Hematopoietic multipotent progenitor cell treated with erythropoietin and hydrocortisone succinate and interleukin-3 and kit ligand, for 17 days (in vitro differentiated cells): ENCODE results near the gene CEP162.
"Not testable (repeated sequence)": the region's sequence is repeated elsewhere in the genome, so short reads cannot be mapped to it uniquely, and the experiment has no call there.

Experiments
- DNase-seq: peaks from one replicate; pipeline ENCODE4 v3.0.0-alpha.2; 2015; ENCODE audit warnings: low spot score

The CEP162 gene

DNA sequence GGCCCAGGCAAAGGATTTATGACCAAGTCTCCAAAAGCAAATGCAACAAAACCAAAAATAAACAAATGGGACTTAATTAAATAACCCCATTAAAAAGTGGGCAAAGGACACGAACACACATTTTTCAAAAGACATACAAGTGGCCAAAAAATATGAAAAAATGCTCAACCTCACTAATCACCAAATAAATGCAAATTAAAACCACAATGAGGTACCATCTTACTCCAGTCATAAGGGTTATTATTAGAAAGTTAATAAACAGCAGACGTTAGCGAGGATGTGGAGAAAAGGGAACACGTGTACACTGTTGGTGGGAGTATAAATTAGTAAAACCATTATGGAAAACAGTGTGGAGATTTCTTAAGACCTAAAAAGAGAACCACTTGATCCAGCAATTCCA, 71.1 kb downstream of the CEP162 start:
- no peak for DNase-seq

DNA sequence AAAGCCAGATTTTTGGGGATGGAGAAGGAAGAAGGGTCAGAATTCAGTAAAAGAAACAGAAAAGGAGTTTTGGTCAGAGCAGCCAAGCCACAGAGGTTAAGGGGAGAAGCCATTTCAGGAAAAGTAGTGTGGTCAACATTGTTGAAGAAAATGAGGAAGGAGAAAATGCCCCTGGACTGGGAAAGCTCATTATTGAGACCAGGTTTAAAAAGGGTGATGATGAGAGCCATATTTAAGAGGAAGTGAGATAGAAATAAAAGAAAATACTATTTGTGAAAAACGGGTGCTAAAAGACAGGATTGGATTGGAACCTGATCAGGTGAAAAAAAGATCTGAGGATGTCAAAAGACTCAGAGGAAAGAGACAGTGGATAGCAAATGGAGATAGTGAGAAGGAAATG, 75.8 kb downstream of the CEP162 start:
- DNase-seq, result no peak

DNA sequence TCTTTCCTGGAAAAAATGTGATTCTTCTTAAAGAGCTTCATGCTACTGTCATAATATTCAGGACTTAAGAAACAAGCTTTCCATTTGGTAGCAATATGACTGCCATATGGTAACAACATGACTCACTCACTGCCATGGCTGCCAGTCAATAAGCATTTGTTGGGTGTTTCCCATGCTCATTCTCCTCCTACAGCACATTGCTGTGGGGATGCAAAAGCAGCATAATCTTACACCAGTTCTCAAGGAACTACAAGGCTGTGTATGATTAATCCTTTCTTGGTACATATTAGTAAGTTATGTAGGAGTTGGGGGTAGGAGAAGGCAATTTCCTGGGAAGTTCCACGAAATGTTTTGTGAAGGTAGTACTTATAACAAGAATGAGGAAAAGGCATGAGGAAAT, 76.7 kb downstream of the CEP162 start:
- no peak for DNase-seq

DNA sequence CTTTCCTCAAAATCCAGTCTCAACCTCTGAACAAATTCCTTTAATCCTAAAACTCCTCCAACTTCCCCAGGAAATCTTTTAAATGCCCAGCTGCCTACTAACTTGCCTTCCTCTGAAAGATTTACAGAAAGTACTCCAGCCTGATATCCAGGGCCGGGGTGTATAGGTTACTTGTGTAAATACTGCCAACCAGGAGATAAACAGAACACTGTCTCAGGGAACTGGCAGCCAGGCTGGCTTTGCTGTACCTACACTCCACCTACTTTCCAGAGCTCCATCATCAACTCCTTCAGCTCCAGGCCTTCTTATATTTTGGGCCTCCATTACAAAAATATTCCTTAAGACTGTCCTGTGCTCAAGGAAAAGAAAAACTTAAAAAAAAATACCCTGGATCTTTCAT, 85.9 kb downstream of the CEP162 start:
- DNase-seq, result no peak

DNA sequence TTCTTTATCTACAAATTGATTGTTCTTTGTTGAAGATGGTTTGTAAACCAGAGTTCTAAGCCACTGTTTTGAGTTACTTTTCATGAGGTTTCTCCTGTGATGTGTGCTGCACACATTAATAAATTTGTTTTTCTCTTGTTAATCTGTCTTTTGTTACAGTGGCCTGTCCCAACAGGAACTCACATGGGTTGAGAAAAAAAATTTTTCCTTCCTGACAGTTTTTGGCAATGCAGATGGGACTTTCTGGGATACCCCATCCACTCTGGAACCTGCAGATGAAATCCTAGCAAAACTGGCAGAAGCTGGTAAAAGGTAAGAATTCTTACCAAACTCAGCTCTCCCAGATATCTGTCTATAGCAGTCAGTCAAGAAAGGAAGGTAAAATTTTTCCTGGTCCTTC, 88.1 kb downstream of the CEP162 start:
- DNase-seq, result no peak

DNA sequence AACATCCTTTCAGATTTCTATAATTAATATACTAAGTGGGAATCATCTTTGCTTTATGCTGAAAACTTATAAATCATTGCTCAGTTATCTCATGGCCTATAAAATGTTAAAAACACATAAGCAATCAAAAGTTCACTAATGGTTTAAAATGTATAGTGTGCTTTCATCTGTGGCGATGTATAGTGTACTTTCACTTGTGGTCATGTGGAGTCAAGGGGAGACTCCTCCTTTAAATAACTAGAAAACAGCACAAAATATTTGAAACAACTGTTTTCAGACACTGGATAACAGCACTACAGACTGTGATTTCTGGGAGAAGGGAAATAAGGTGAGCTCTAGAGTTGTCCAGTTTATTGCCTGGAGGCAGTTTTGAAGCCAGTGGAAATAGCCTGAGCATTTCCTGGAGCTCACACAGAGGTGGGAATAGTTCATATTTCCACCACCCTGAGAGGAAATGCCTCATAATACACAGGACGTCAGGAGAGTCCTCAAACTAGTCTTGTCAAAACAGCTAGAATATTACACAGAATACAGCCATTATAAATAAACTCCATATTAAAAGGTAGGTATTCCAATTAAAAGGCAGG, 89.4 kb downstream of the CEP162 start:
- DNase-seq, result no peak

DNA sequence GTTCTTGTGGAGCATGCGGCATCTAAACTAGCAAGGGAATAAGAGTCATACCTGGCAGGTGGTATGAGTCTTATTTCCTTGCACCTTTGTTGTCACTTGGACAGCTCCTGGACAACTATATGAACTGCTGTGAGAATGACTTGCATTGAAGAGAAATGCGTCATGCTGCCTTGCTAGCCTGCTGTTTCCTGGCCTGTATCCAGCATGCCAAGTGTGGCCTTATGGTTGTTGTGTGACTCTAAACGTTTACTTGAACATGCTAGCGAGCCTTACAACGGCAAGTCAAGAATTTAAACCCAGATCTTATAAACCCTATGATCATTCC, 90.4 kb downstream of the CEP162 start:
- no peak for DNase-seq

DNA sequence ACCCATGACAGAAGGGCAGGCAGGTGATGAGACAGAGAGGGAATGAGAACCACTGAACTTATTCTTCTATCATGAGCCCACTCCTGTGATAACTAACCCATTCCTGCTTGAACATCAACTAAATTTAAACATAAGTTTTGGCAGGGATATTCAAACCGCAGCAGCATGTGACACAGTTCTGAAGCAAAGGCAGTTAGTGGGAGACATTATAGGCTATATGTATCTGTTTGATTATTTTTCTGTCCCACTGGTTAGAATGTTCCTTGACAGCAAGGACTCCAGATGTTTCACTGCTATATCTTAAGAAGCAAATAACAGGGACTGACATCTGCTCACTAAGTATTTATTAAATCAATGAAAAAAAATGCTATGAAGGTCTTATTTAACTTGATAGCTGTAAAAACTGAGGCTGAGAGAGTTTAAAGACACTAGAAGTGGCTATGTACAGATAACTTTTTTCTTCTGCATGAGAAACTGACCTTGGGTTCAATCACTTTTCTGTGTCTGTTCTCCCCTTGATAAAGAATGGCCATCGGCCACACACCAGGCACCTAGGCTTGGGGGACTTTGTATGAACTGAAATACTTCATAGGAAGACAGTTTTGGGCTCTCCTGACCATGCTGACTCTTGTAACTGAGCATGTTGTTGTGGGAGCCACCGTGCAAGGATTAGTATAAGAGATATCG, 90.9 kb downstream of the CEP162 start:
- no peak for DNase-seq

DNA sequence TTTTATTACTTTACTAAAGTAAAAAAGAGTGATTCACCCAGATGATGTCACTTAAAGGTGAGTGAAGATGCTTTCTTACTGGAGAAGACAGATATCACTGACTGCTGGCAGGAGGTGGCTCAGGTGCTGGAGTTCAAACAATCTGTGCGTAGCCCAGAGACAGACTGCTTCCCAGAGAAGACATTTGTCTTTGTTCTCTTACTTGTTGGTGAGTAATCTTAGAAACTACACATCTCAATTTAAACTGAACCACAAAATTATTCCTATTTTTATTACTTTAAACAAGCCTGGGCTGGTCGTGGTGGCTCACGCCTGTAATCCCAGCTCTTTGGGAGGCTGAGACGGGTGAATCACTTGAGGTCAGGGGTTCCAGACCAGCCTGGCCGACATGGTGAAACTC, 92.2 kb downstream of the CEP162 start:
- no peak for DNase-seq

DNA sequence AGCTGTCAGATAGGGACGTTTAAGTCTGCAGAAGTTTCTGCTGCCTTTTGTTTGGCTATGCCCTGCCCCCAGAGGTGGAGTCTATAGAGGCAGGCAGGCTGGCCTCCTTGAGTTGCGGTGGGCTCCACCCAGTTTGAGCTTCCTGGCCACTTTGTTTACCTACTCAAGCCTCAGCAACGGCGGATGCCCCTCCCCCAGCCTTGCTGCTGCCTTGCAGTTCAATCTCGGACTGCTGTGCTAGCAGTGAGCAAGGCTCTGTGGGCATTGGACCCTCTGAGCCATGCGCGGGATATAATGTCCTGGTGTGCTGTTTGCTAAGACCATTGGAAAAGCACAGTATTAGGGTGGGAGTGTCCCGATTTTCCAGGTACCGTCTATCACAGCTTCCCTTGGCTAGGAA, 94.1 kb downstream of the CEP162 start:
- DNase-seq, result not testable (repeated sequence)

DNA sequence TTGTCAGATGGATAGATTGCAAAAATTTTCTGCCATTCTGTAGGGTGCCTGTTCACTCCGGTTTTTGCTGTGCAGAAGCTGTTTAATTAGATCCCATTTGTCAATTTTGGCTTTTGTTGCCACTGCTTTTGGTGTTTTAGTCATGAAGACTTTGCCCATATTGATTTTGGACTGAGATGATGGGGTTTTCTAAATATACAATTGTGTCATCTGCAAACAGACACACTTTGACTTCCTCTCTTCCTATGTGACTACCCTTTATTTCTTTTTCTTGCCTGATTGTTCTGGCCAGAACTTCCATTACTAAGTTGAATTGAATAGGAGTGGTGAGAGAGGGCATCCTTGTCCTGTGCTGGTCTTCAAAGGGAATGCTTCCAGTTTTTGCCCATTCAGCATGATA, 97.9 kb downstream of the CEP162 start:
- DNase-seq, result not testable (repeated sequence)

DNA sequence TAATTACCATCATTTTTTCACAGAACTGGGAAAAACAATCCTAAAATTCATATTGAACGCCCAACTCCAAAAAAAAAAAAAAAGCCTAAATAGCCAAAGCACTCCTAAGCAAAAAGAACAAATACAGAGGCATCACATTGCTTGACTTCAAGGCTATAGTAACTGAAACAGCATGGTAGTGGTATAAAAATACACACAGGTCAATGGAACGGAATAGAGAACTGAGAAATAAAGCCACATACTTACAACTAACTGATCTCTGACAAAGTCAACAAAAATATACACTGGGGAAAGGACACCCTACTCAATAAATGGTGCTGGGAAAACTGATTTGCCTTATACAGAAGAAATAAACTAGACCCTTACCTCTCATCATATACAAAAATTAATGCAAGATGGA, 104.3 kb downstream of the CEP162 start:
- no peak for DNase-seq

DNA sequence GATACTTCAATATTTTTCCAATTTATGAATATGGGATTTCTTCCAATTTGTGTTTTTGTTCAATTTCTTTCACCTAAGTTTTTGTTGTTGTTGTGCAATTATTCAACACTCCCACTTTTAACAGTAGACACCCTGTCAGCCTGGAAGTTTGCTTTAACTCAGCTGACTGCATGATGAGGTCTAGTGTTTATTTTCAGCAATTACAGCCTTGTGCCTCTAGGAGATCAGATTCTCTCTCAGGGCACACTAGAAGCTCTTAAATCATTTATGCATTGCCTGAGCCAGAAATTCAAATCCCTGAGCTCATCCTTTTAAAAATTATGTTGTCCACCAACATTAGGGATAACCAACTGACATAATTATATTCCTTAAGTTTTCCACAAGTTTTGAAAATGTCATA, 108.2 kb downstream of the CEP162 start:
- DNase-seq, result no peak

DNA sequence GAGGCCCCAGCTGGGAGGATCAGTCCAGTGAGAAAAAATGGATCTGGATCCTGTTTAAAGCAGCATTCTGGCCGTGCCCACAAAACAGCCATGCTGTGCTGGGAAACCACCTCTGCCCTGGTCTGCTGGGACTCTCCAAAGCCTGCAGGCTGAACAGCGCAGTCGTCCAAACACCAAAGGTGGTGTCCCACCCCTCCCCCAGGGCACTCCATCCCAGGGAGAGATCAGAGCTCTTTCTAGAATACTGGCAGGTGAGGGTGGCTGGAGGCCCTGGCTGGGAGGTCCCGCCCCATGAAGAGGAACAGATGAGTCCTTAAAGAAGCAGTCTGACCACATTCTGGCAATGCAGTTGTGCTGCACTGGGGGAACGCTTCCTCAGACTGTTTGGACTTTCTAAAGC, 109.3 kb downstream of the CEP162 start:
- DNase-seq, result no peak

DNA sequence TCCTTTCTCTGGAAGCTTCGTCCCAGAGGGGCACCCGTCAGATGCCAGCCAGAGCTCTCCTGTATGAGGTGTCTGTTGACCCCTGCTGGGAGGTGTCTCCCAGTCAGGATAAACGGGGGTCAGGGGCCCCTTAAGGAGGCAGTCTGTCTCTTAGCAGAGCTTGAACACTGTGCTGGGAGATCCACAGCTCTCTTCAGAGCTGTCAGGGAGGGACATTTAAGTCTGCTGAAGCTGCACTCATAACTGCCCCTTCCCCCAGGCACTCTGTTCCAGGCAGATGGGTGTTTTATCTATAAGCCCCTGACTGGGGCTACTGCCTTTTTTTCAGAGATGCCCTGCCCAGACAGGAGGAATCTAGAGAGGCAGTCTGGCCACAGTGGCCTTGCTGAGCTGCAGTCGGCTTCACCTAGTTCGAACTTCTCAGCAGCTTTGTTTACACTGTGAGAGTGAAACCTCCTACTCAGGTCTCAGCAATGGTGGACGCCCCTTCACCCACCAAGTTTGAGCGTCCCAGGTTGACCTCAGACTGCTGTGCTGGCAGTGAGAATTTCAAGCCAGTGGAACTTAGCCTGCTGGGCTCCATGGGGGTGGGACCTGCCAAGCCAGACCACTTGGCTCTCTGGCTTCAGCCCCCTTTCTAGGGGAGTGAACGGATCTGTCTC, 112.4 kb downstream of the CEP162 start:
- DNase-seq, result not testable (repeated sequence)

DNA sequence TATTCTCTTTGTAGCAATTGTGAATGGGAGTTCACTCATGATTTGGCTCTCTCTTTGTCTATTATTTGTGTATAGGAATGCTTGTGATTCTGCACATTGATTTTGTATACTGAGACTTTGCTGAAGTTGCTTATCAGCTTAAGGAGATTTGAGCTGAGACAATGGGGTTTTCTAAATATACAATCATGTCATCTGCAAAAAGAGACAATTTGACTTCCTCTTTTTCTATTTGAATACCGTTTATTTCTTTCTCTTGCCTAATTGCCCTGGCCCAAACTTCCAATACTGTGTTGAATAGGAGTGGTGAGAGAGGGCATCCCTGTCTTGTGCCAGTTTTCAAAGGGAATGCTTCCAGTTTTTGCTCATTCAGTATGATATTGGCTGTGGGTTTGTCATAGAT, 116.1 kb downstream of the CEP162 start:
- not testable (repeated sequence) for DNase-seq

DNA sequence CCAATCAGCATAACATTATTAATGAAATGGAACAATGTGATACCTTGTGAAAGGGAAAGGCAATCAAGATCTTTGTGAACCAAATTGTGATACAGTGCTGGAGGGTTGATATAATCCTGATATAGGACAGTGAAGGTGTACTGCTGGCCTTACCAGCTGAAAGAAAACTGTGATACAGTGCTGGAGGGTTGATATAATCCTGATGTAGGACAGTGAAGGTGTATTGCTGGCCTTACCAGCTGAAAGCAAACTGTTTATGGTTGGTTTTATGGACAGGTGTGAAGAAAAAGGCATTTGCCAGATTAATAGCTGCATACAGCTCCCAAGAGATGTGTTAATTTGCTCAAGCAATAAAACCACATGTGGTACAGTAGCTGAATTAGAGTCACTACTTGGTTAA, 119.9 kb downstream of the CEP162 start:
- no peak for DNase-seq

DNA sequence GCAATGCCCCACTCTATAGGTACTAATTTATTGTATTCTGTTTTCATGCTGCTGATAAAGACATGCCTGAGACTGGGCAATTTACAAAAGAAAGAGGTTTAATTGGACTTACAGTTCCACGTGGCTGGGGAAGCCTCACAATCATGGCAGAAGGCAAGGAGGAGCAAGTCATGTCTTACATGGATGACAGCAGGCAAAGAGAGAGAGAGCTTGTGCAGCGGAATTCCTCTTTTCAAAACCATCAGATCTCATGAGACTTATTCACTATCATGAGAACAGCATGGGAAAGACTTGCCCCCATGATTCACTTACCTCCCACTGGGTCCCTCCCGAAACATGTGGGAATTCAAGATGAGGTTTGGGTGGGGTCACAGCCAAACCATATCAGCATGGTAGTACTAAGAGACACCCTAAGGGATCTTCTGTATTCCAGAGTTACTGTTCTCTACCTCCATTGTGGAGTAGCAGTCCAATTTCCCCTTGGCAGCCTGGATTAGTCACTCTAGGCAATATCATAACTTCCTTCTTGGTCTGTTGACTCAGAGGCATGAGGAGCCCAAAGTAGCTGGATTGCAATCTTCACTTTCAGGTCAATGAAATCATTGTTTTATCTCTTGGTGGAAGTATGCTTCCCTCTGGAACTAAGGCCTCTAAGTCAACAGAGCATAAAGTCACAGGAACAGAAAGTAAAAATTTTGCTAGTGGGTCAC, 122.1 kb downstream of the CEP162 start:
- DNase-seq, result not testable (repeated sequence)

DNA sequence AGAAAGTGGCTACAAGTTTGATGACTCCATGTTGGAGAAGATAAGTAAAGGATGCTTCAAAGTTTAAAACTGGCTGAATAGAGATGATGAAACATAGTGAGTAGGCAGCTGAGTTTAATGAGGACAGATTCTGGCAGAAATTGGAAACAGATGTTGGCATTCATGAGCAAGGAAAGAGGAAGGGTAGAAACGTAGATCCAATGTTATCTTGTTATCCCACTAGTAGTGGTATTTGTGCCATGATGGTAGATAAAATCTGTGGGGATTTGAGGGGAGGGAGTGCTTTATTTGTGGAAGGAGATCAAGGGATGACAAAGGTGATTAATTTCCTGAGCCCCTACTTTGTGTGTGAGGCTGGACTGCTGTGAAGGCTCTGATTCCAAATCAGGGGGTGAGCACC, 124.4 kb downstream of the CEP162 start:
- DNase-seq, result no peak

DNA sequence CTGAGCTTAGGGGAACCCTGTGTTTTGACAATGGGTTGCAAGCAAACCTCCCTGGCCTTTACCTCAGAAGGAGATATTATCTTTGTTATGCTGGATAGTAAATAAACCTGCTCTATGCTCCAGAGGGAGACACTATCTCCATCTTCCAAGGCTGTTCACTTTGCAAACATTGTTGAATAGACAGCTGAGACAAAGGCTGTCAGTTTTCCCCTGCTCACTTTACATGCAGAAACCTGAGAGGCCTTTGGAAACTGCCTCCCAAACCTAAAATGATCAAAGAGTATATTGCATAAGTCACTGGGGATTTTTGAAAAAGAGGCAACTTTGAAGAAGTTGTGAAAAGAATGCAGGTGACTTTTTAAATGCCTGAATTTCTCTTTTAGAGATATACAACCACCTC, 132.3 kb downstream of the CEP162 start:
- no peak for DNase-seq

DNA sequence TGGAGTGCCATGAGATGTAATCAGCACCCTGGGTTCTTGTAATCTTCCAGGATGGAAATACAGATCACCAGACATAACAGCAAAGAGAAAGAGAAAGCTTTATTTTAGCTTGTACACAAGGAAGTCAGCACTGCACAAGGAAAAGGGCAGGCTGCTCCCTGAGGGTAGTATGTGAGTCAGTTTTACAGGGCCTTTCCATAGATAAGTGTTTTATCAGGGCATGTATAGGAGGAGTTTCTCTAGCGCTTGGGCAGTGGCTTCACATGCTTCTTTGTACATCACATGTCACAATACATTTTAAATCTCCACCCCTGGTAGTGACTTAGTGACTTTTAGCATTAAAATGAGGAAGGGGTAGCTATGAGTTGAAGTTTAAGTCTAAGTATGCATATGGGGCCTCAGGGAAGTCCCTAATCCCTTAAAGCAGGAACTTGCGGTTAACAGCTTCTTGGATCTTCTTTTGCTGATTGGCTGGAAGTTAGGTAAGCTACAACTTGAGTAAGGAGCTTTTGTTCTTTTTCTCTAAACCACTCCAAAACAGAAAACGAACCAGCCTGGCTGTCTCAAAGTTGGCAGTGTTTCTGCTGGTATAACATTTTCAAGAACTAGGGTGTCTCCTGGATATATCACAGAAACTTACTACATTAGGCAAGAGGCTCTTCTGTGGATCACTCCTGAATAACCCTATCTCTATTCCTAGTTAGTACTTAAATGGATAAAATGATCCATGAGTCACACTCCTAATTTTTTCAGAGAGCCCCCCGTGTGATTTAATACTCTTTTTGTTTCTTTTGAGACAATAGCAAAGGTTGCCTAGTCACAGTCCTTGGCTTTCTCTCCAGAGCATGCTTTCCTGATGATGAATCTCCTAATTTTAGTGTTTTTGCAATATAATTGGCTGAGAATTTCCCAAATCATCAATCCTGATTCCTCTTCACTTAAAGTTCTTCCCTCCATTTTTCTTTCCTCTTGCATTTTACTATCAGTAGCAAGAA, 133.7 kb downstream of the CEP162 start:
- no peak for DNase-seq

DNA sequence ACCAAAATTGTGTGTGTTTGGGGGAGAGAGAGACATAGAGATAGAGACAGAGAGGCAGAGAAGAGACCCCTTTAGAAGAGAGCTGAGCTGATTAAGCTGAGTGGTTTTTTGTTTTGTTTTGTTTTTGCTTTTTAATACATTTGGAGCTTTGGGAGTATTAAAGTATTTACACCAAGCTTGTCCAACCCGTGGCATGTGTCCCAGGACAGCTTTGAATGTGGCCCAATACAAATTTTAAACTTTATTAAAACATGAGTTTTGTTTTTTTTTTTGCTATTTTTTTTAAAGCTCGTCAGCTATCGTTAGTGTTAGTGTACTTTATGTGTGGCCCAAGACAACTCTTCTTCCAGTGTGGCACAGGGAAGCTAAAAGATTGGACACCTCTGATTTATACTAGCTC, 137.9 kb downstream of the CEP162 start:
- no peak for DNase-seq
